Measurements from ENCODE around the gene MTCL1. TPM values are rescaled to one million over a fixed set of nuclear protein-coding genes. Genes with fewer than 3 reads are reported as not detected.

MTCL1 gene
- total and polyA plus RNA-seq, 2 experiments from 2014 or later = 10.6 to 19.7 TPM

GRCh38 chr18:8839281-8839680, 133.9 kb downstream of the MTCL1 start:
- no peaks in the 10 kb centered on the region for H3K9me2 ChIP-seq (replicated peaks; ENCODE audit: insufficient read depth)
- H3K27ac ChIP-seq = no peak overlapping the region
- no peak overlapping the region for H3K4me3 ChIP-seq
- no peaks in the 10 kb centered on the region for H4K20me1 ChIP-seq (ENCODE audit: insufficient read depth, poor library complexity, severe bottlenecking)
- H3K9me3 ChIP-seq (ENCODE audit: low read depth) = no peaks in the 10 kb centered on the region
- H3K4me1 ChIP-seq (ENCODE audit: insufficient read depth) = no peaks in the 10 kb centered on the region
- H3K4me2 ChIP-seq = no peak overlapping the region
- no peak overlapping the region for H2AFZ ChIP-seq
- TF ChIP-seq EZH2 (IDR thresholded peaks at IDR 0.05; ENCODE audit: borderline replicate concordance) = no peak
- no peak for TF ChIP-seq EZH2phosphoT487 (IDR thresholded peaks at IDR 0.05; ENCODE audit: low read depth, severe bottlenecking, unreplicated experiment)
- TF ChIP-seq CTCF (IDR thresholded peaks at IDR 0.05; ENCODE audit: poor library complexity) = no peak
- no peak for DNase-seq (ENCODE audit: low spot score)
- H3K36me3 ChIP-seq (replicated peaks; ENCODE audit: insufficient read depth, low read depth) = no peaks in the 10 kb centered on the region
- H3K79me2 ChIP-seq = no peaks in the 10 kb centered on the region
- WGBS (ENCODE audit: low lambda C conversion rate, missing lambda C conversion rate) = 71% methylated on average over 3 of the region's 3 CpGs
- no peaks in the 10 kb centered on the region for H3K27me3 ChIP-seq

- TF ChIP-seq EZH2phosphoT487 (IDR thresholded peaks at IDR 0.05; ENCODE audit: low read depth, severe bottlenecking, unreplicated experiment) (no peak), CTCF (IDR thresholded peaks at IDR 0.05; ENCODE audit: poor library complexity) (no peak), EZH2 (IDR thresholded peaks at IDR 0.05; ENCODE audit: borderline replicate concordance) (no peak)
- no peak for DNase-seq (ENCODE audit: low spot score)
- H3K9me3 ChIP-seq (ENCODE audit: low read depth) = no peaks in the 10 kb centered on the region
- no peaks in the 10 kb centered on the region for H4K20me1 ChIP-seq (ENCODE audit: insufficient read depth, poor library complexity, severe bottlenecking)
- H3K4me2 ChIP-seq = no peak overlapping the region
- no peak overlapping the region for H3K27ac ChIP-seq
- H3K79me2 ChIP-seq = no peaks in the 10 kb centered on the region
- no peaks in the 10 kb centered on the region for H3K27me3 ChIP-seq
- no peaks in the 10 kb centered on the region for H3K4me1 ChIP-seq (ENCODE audit: insufficient read depth)
- no peaks in the 10 kb centered on the region for H3K36me3 ChIP-seq (replicated peaks; ENCODE audit: insufficient read depth, low read depth)
- WGBS (ENCODE audit: low lambda C conversion rate, missing lambda C conversion rate) = 79% methylated on average over 4 of the region's 4 CpGs
- no peaks in the 10 kb centered on the region for H3K9me2 ChIP-seq (replicated peaks; ENCODE audit: insufficient read depth)
- H3K4me3 ChIP-seq = no peak overlapping the region
- H2AFZ ChIP-seq = no peak overlapping the region
These were observed 136.6 kb downstream of the MTCL1 start for GRCh38 chr18:8841781-8842485.

GRCh38 chr18:8842506-8842905, 137.2 kb downstream of the MTCL1 start:
- Histone ChIP-seq H3K36me3 (replicated peaks; ENCODE audit: insufficient read depth, low read depth) (no peaks in the 10 kb centered on the region), H3K4me1 (ENCODE audit: insufficient read depth) (no peaks in the 10 kb centered on the region), H3K27ac (no peak overlapping the region), H4K20me1 (ENCODE audit: insufficient read depth, poor library complexity, severe bottlenecking) (no peaks in the 10 kb centered on the region), H3K79me2 (no peaks in the 10 kb centered on the region), H3K27me3 (no peaks in the 10 kb centered on the region), H3K9me3 (ENCODE audit: low read depth) (no peaks in the 10 kb centered on the region), H3K9me2 (replicated peaks; ENCODE audit: insufficient read depth) (no peaks in the 10 kb centered on the region), H3K4me3 (no peak overlapping the region), H3K4me2 (no peak overlapping the region), H2AFZ (no peak overlapping the region)
- 96% methylated on average over 5 of the region's 5 CpGs for WGBS (ENCODE audit: low lambda C conversion rate, missing lambda C conversion rate)
- TF ChIP-seq EZH2phosphoT487 (IDR thresholded peaks at IDR 0.05; ENCODE audit: low read depth, severe bottlenecking, unreplicated experiment) (no peak), CTCF (IDR thresholded peaks at IDR 0.05; ENCODE audit: poor library complexity) (no peak), EZH2 (IDR thresholded peaks at IDR 0.05; ENCODE audit: borderline replicate concordance) (no peak)
- no peak for DNase-seq (ENCODE audit: low spot score)

All from hepatocyte (in vitro differentiated cells).